Epidermal melanocyte (primary cell): Measurements from ENCODE around the gene CDC16.
A peak's percentile ranks its signal among the peaks of the same experiment; 100 is the strongest.
"Not testable (repeated sequence)": the region's sequence is repeated elsewhere in the genome, so short reads cannot be mapped to it uniquely, and the experiment has no call there.

Experiments
- DNase-seq: peaks from one replicate; pipeline ENCODE4 v3.0.0; 2011; ENCODE audit warnings: low spot score; ENCODE audit not compliant: insufficient read length

Gene CDC16

GRCh38 chr13:114226699-114227323 lies 7.9 kb upstream of the CDC16 start:
- DNase-seq: peak; percentile 94

- no peak for DNase-seq
These were observed 7.2 kb upstream of the CDC16 start for GRCh38 chr13:114227528-114227927.

- no peak for DNase-seq
These were observed 6.5 kb upstream of the CDC16 start for GRCh38 chr13:114228176-114228575.

GRCh38 chr13:114229506-114229905 lies 5.2 kb upstream of the CDC16 start:
- DNase-seq: no peak

- DNase-seq: no peak
These were observed 4.6 kb upstream of the CDC16 start for GRCh38 chr13:114230117-114230516.

- no peak for DNase-seq
These were observed 4.1 kb upstream of the CDC16 start for GRCh38 chr13:114230575-114230974.

GRCh38 chr13:114231886-114232285 lies 2.8 kb upstream of the CDC16 start:
- DNase-seq: no peak

- no peak for DNase-seq
These were observed 442 bp upstream of the CDC16 start for GRCh38 chr13:114234266-114234644.

- DNase-seq: no peak
These were observed 1.0 kb downstream of the CDC16 start for GRCh38 chr13:114235697-114236096.

- DNase-seq: no peak
These were observed 1.5 kb downstream of the CDC16 start for GRCh38 chr13:114236227-114236626.

- no peak for DNase-seq
These were observed 2.9 kb downstream of the CDC16 start for GRCh38 chr13:114237415-114238112.

- DNase-seq: no peak
These were observed 7.2 kb downstream of the CDC16 start for GRCh38 chr13:114241918-114242317.

GRCh38 chr13:114243971-114244370 lies 9.3 kb downstream of the CDC16 start:
- no peak for DNase-seq

GRCh38 chr13:114244637-114245036 lies 9.9 kb downstream of the CDC16 start:
- DNase-seq: no peak

GRCh38 chr13:114248011-114248410 lies 13.3 kb downstream of the CDC16 start:
- DNase-seq: no peak

GRCh38 chr13:114249077-114249476 lies 14.4 kb downstream of the CDC16 start:
- DNase-seq: no peak

GRCh38 chr13:114251639-114252440 lies 17.1 kb downstream of the CDC16 start:
- not testable (repeated sequence) for DNase-seq

- DNase-seq: no peak
These were observed 21.9 kb downstream of the CDC16 start for GRCh38 chr13:114256547-114256946.

- DNase-seq: no peak
These were observed 22.3 kb downstream of the CDC16 start for GRCh38 chr13:114257014-114257413.

- no peak for DNase-seq
These were observed 23.9 kb downstream of the CDC16 start for GRCh38 chr13:114258589-114258988.

GRCh38 chr13:114259374-114259773 lies 24.7 kb downstream of the CDC16 start:
- no peak for DNase-seq

GRCh38 chr13:114259974-114260373 lies 25.3 kb downstream of the CDC16 start:
- DNase-seq: no peak
